K562 (cell line): ENCODE data around the gene XRCC5. TPM values are rescaled to one million over a fixed set of nuclear protein-coding genes. Genes with fewer than 3 reads are reported as not detected.

Experiments
- ATAC-seq: fragments of 200-7000 bp; cut with Tn5 transposase; 3 replicates; pipeline ENCODE4 v1.9.1; 2020; ENCODE audit warnings: moderate library complexity
- BruUV-seq: library from RNA; stranded (reverse); fragments of 400-500 nt; replicated peaks from 2 replicates; lab custom pipeline; 2021; lab: Mats Ljungman, UMichigan
- CTCF ChIA-PET: fragments of 300-600 bp; formaldehyde crosslinking; extraction: SDS; loops from one replicate; lab custom pipeline; 2021; ENCODE audit warnings: low intra/inter-chr PET ratio; lab: Yijun Ruan, JAX
- POLR2A ChIA-PET: fragments of 300-600, 350-650 bp; sonication (Branson Sonifier 250); formaldehyde crosslinking; extraction: SDS; loops from one replicate; lab custom pipeline; 2021; ENCODE audit warnings: antibody characterized with exemption, inconsistent platforms; lab: Yijun Ruan, JAX
- DNase-seq, 4 experiments: peaks; one replicate each; pipeline versions ENCODE4 v3.0.0 to v3.0.0-alpha.2; 2011 to 2018; ENCODE audit warnings: low spot score in 3 of 4, mixed read lengths in 3 of 4; ENCODE audit errors: extremely low read depth in 1 of 4
- FAIRE-seq: peaks from 2 replicates; lab custom pipeline; 2011; peaks lifted over from hg19 to GRCh38; lab: Jason Lieb, UNC
- H2AFZ ChIP-seq: 2 replicates; pipeline ENCODE4 v1.6.0; 2011; ENCODE audit warnings: low read depth, low read length, control low read depth, inconsistent platforms
- H3K27ac ChIP-seq: fragments of 200-600 bp; 3 replicates; pipeline ENCODE4 v1.8.0; 2011; ENCODE audit warnings: low read depth, mild to moderate bottlenecking, control low read depth, inconsistent platforms, low read length, moderate library complexity, mixed read lengths; ENCODE audit errors: extremely low read depth
- H3K27me3 ChIP-seq, 2 experiments: fragments of 300-600 bp in 1 of 2; 2 replicates in 1 of 2; 3 replicates in 1 of 2; pipeline versions ENCODE4 v1.6.0 to v1.8.0; 2011; ENCODE audit warnings: inconsistent platforms in 2 of 2, low read length in 2 of 2, mild to moderate bottlenecking in 1 of 2, mixed read lengths in 1 of 2, moderate library complexity in 1 of 2; ENCODE audit not compliant: control insufficient read depth in 2 of 2, insufficient read depth in 2 of 2
- H3K36me3 ChIP-seq: fragments of 300-600 bp; 3 replicates; pipeline ENCODE4 v1.8.0; 2011; ENCODE audit warnings: mild to moderate bottlenecking, low read length, inconsistent platforms; ENCODE audit not compliant: control insufficient read depth, insufficient read depth
- H3K4me1 ChIP-seq, 2 experiments: fragments of 200-600 bp in 1 of 2; replicated peaks in 1 of 2; 2 replicates in 1 of 2; 3 replicates in 1 of 2; pipeline versions ENCODE4 v1.5.1 to v1.8.0; 2011; ENCODE audit warnings: inconsistent platforms in 2 of 2, low read length in 2 of 2, mild to moderate bottlenecking in 1 of 2, mixed read lengths in 1 of 2, moderate library complexity in 1 of 2; ENCODE audit not compliant: control insufficient read depth in 2 of 2, insufficient read depth in 2 of 2
- H3K4me2 ChIP-seq: 2 replicates; pipeline ENCODE4 v1.6.1; 2011; ENCODE audit warnings: low read length, control low read depth, inconsistent platforms, mixed read lengths; ENCODE audit not compliant: insufficient read depth
- H3K4me3 ChIP-seq: fragments of 200-600 bp; sonication (generic), shearing (Covaris generic); 2 replicates; pipeline ENCODE4 v1.5.1; 2016; ENCODE audit warnings: control low read depth, inconsistent platforms
- H3K79me2 ChIP-seq: fragments of 200-600 bp; 3 replicates; pipeline ENCODE4 v1.8.0; 2011; ENCODE audit warnings: low read length, inconsistent platforms; ENCODE audit not compliant: control insufficient read depth, insufficient read depth
- H3K9ac ChIP-seq, 2 experiments: 2 replicates each; pipeline versions ENCODE4 v1.6.0 to v1.6.1; 2011; ENCODE audit warnings: low read depth in 2 of 2, low read length in 2 of 2, control low read depth in 1 of 2, inconsistent platforms in 1 of 2, mild to moderate bottlenecking in 1 of 2, mixed read lengths in 1 of 2; ENCODE audit not compliant: insufficient read depth in 1 of 2
- H3K9me1 ChIP-seq: one replicate; pipeline ENCODE4 v1.6.0; 2011; ENCODE audit warnings: inconsistent platforms, mild to moderate bottlenecking, low read length, moderate library complexity; ENCODE audit not compliant: control insufficient read depth, insufficient read depth
- H3K9me3 ChIP-seq: replicated peaks from 2 replicates; pipeline ENCODE4 v1.5.1; 2011; ENCODE audit warnings: low read depth, low read length, inconsistent platforms; ENCODE audit not compliant: control insufficient read depth, insufficient read depth
- H4K20me1 ChIP-seq: replicated peaks from 2 replicates; pipeline ENCODE4 v1.6.1; 2011; ENCODE audit warnings: low read length, inconsistent platforms, mixed read lengths; ENCODE audit not compliant: control insufficient read depth, insufficient read depth
- BCOR ChIP-seq: fragments of 450-650 bp; IDR thresholded peaks from 2 replicates; pipeline ENCODE4 v1.6.1; 2016
- FOXA1 ChIP-seq: fragments of 450-650 bp; IDR thresholded peaks from 2 replicates; pipeline ENCODE4 v1.6.1; 2016; ENCODE audit warnings: mild to moderate bottlenecking, borderline replicate concordance
- HDAC1 ChIP-seq, 2 experiments: fragments of 450-650 bp; IDR thresholded peaks; 2 replicates each; pipeline ENCODE4 v1.6.1; 2016 to 2017; ENCODE audit warnings: inconsistent platforms in 1 of 2, mild to moderate bottlenecking in 1 of 2, moderate library complexity in 1 of 2
- HSF4 ChIP-seq: fragments of 250-450 bp; sonication (Bioruptor Pico); IDR thresholded peaks from 2 replicates; pipeline ENCODE4 v2.1.2; 2022; ENCODE audit warnings: mild to moderate bottlenecking, moderate library complexity, borderline replicate concordance
- IRF1 ChIP-seq: sonication (generic); formaldehyde crosslinking; IDR thresholded peaks from 2 replicates; pipeline ENCODE4 v1.8.0; 2022; ENCODE audit warnings: missing genetic modification reagents, mild to moderate bottlenecking, borderline replicate concordance
- JUNB ChIP-seq: fragments of 450-650 bp; formaldehyde crosslinking; conservative IDR thresholded peaks from 2 replicates; pipeline ENCODE4 v1.4.0; 2020; ENCODE audit warnings: mild to moderate bottlenecking
- KAT8 ChIP-seq: fragments of 450-650 bp; IDR thresholded peaks from 2 replicates; pipeline ENCODE4 v1.6.1; 2016; ENCODE audit warnings: low read depth, mild to moderate bottlenecking
- LEF1 ChIP-seq: fragments of 450-650 bp; IDR thresholded peaks from 2 replicates; pipeline ENCODE4 v1.6.1; 2016; ENCODE audit warnings: mild to moderate bottlenecking
- PML ChIP-seq: IDR thresholded peaks from 2 replicates; pipeline ENCODE4 v1.6.1; 2012; ENCODE audit warnings: low read length, inconsistent platforms
- PRPF4 ChIP-seq: fragments of 200-400 bp; formaldehyde crosslinking; IDR thresholded peaks from one replicate; pipeline ENCODE4 v1.6.1; 2017; ENCODE audit warnings: low read length, low read depth, mild to moderate bottlenecking; ENCODE audit not compliant: insufficient read depth, poor library complexity, severe bottlenecking
- RERE ChIP-seq: sonication (generic); formaldehyde crosslinking; IDR thresholded peaks from 2 replicates; pipeline ENCODE4 v1.8.0; 2023; ENCODE audit warnings: missing genetic modification reagents, mild to moderate bottlenecking, borderline replicate concordance
- THAP12 ChIP-seq: fragments of 250-450 bp; sonication (Bioruptor Pico); IDR thresholded peaks from 2 replicates; pipeline ENCODE4 v1.9.0; 2021; ENCODE audit warnings: mild to moderate bottlenecking, inconsistent platforms
- WHSC1 ChIP-seq: IDR thresholded peaks from one replicate; pipeline ENCODE4 v1.6.1; 2012; ENCODE audit warnings: low read length, control low read depth, inconsistent platforms
- ZNF175 ChIP-seq: fragments of 200-800 bp; sonication (Bioruptor generic); IDR thresholded peaks from 2 replicates; pipeline ENCODE4 v1.6.1; 2016; ENCODE audit warnings: low read depth, mild to moderate bottlenecking, missing genetic modification characterization, missing compliant biosample characterization
- WGBS: fragments of 100-300 bp; shearing (Covaris generic); methylation state at CpG from one replicate; pipeline ENCODE4 v1.1.6; 2016; ENCODE audit warnings: low coverage, mixed read lengths; ENCODE audit not compliant: insufficient coverage; ENCODE audit errors: missing lambda C conversion rate; 5-methylcytosine and 5-hydroxymethylcytosine counted together
- in situ Hi-C: fragments of 300-500 bp; cut with MboI; formaldehyde crosslinking; loops from 4 replicates; pipeline ENCODE4 v1.15.0; 2018; ENCODE audit warnings: inconsistent platforms, mixed read lengths
- intact Hi-C: fragments of 100-400 bp; cut with micrococcal nuclease; formaldehyde crosslinking; loops from 2 replicates; pipeline ENCODE4 v1.14.2; 2022
- polyA plus RNA-seq, 8 experiments: library from polyadenylated mRNA; depleted of rRNA in 4 of 8; stranded (reverse) in 5 of 8; unstranded in 3 of 8; fragments of >200 nt; fragmentation: Nextera tagmentation in 2 of 8; fragmentation: Illumina TruSeq in 1 of 8; extraction: Ambion mirVana in 2 of 8; extraction: Trizol in 1 of 8; gene quantifications; 2 replicates each; pipeline versions ENCODE4 v1.2.1 to v1.2.3, GENCODE V29; 2011 to 2014; ENCODE audit warnings: inconsistent platforms in 1 of 8, missing spikeins in 1 of 8
- total RNA-seq, 7 experiments: library from RNA; depleted of rRNA in 6 of 7; stranded (reverse); fragments of >200 nt in 6 of 7; fragmentation: Illumina TruSeq in 2 of 7; extraction: Trizol in 2 of 7; gene quantifications; 2 replicates each; pipeline versions ENCODE4 v1.2.1 to v1.2.3, GENCODE V29; 2011 to 2021; ENCODE audit warnings: low replicate concordance in 1 of 7

Gene XRCC5
- total and polyA plus RNA-seq, 9 of the 15 experiments (the other 6 are each of a cell fraction or from before 2014, with no cell fraction given), result 168 to 551 (median 297) TPM

DNA sequence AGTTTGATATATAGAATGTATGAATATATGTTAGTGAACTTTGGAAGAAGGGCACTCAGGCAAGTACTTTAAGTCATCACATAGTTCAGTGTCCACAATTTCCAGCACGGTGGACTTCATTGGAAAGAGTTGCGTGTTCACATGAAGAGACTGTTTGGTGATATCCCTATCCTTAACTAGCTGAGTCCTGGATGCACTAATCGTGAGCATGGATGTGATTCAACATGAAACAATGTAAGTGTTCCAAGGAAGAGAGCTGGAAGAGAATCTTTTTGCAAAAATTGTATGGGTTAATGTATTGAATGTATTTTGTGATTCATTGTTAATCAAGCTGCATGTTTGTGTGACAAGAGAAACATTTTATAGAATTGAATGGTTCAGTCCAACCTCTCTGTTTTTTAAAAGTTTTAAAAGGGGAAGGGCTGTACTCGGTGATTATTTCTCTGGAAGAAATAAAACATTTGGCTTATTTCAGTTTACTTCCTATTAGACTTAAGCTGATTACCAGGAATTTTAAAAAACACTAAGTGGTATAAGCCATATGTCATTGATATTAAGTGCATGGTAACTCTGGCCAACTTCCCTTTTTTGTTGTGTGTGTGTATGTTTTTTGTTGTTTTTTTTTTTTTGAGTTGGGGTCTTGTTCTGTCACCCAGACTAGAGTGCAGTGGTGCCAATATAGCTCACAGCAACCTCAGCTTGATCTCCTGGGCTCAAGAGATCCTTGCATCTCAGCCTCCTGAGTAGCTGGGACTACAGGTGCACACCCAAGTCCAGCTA, 8.6 kb downstream of the XRCC5 start:
- Histone ChIP-seq H3K9me3 (no peaks in the 10 kb centered on the region), H2AFZ (no peak overlapping the region), H3K4me2 (no peak overlapping the region), H3K9ac (no peak overlapping the region; a peak in 1 of 4 replicates), H3K4me3 (no peak overlapping the region), H3K4me1 (peaks cover 0 to 3% of the 10 kb centered on the region in 2 experiments; a peak in 3 of 5 replicates), H3K27ac (no peak overlapping the region), H3K27me3 (no peaks in the 10 kb centered on the region), H3K36me3 (peaks cover 94% of the 10 kb centered on the region), H4K20me1 (peaks cover 5% of the 10 kb centered on the region; the same call in 1 of the 2 replicates), H3K9me1 (no peaks in the 10 kb centered on the region), H3K79me2 (peaks cover 73% of the 10 kb centered on the region)
- ATAC-seq (no peak), DNase-seq (no peak), FAIRE-seq (no peak)
- no TSS peak for BruUV-seq
- 98% methylated on average over 4 of the region's 4 CpGs for WGBS
- in situ Hi-C loops, result no loop called here
- POLR2A ChIA-PET, result interaction anchor here (0.7 to 1.4 kb wide), 2 partner anchors 10 to 1467 kb away, joined by 3 to 4 read pairs; no protein-coding TSS in a partner anchor
- intact Hi-C loops, result no loop called here
- CTCF ChIA-PET, result no interaction called here
- TF ChIP-seq HSF4 (CRISPR knock-in tag), result no peak
- no peak for TF ChIP-seq BCOR
- no peak for TF ChIP-seq THAP12
- no peak for TF ChIP-seq PRPF4
- no peak for TF ChIP-seq PML
- no peak for TF ChIP-seq JUNB
- no peak for TF ChIP-seq KAT8
- TF ChIP-seq WHSC1, result no peak
- no peak for TF ChIP-seq LEF1
- TF ChIP-seq FOXA1, result no peak
- TF ChIP-seq IRF1 (CRISPR knock-in tag), result no peak
- no peak for TF ChIP-seq HDAC1 (IDR thresholded peaks at IDR 0.05)
- TF ChIP-seq ZNF175 (CRISPR knock-in tag), result no peak
- TF ChIP-seq RERE (CRISPR knock-in tag), result no peak
